ENCODE measurements around the gene TSPAN31. TPM values are rescaled to one million over a fixed set of nuclear protein-coding genes. Genes with fewer than 3 reads are reported as not detected.

TSPAN31 gene
- total and polyA plus RNA-seq, 2 of the 8 experiments (the other 6 are each of a cell fraction or from before 2014, with no cell fraction given): 15.8 to 31.4 TPM

GRCh38 chr12:57739914-57740538 lies 4.8 kb upstream of the TSPAN31 start:
- Histone ChIP-seq H3K23ac (ENCODE audit: insufficient read length) (no peak overlapping the region), H2AK5ac (ENCODE audit: low read depth, low read length) (no peak overlapping the region), H3K4me3 (ENCODE audit: extremely low read depth in 1 of 4, insufficient read depth in 2 of 4, low read depth in 3 of 4, low read length in 4 of 4) (no peak overlapping the region), H3K27me3 (replicated peaks in 1 of 4; ENCODE audit: control insufficient read depth in 3 of 4, extremely low read depth in 1 of 4, insufficient read depth in 3 of 4, low read length in 3 of 4) (peaks cover 39 to 68% (median 62%) of the 10 kb centered on the region in 4 experiments), H3K36me3 (ENCODE audit: control insufficient read depth in 2 of 4, insufficient read depth in 4 of 4, low read length in 3 of 4) (peaks cover 0 to 6% (median 0%) of the 10 kb centered on the region in 4 experiments; a peak in 1 of 8 replicates), H2BK120ac (replicated peaks; ENCODE audit: low read depth, low read length) (no peak overlapping the region), H2BK5ac (ENCODE audit: low read depth, low read length) (no peak overlapping the region), H4K91ac (replicated peaks; ENCODE audit: insufficient read length, low read length) (no peak overlapping the region), H3K9ac (replicated peaks in 1 of 4; ENCODE audit: extremely low read depth in 1 of 4, low read depth in 3 of 4, low read length in 3 of 4) (no peak overlapping the region), H3K18ac (ENCODE audit: extremely low read depth, low read length) (no peak overlapping the region), H2BK15ac (ENCODE audit: low read length) (no peak overlapping the region), H3K4ac (replicated peaks; ENCODE audit: insufficient read length, low read depth, low read length) (no peak overlapping the region), H3K23me2 (ENCODE audit: low read depth, low read length) (peaks cover 2% of the 10 kb centered on the region; the same call in 1 of the 2 replicates), H4K5ac (ENCODE audit: insufficient read length, low read depth, low read length) (no peak overlapping the region), H2BK12ac (ENCODE audit: low read depth, low read length) (no peak overlapping the region; the same call in 1 of the 2 replicates), H3K9me3 (ENCODE audit: insufficient read depth in 2 of 2, low read depth in 1 of 2, low read length in 1 of 2) (no peaks in the 10 kb centered on the region; a peak in 1 of 4 replicates), H2BK20ac (ENCODE audit: low read length) (no peak overlapping the region), H3K79me2 (ENCODE audit: control insufficient read depth in 1 of 2, insufficient read depth in 2 of 2, low read length in 2 of 2) (no peaks in the 10 kb centered on the region), H3K56ac (replicated peaks; ENCODE audit: insufficient read length, low read depth, low read length) (no peak overlapping the region), H3K14ac (ENCODE audit: insufficient read length) (no peak overlapping the region), H3K4me1 (replicated peaks in 1 of 4; ENCODE audit: control insufficient read depth in 3 of 4, insufficient read depth in 4 of 4, low read length in 3 of 4) (peaks cover 6 to 28% (median 12%) of the 10 kb centered on the region in 4 experiments; a peak in 6 of 7 replicates), H3K27ac (ENCODE audit: low read depth, low read length) (no peak overlapping the region), H3K79me1 (ENCODE audit: low read depth, low read length) (no peaks in the 10 kb centered on the region), H4K20me1 (replicated peaks in 1 of 2; ENCODE audit: control insufficient read depth in 1 of 2, insufficient read depth in 2 of 2, low read length in 2 of 2) (peaks cover 0 to 11% of the 10 kb centered on the region in 2 experiments), H2AFZ (ENCODE audit: low read length) (no peak overlapping the region), H4K8ac (ENCODE audit: extremely low read depth, insufficient read depth, low read length) (no peak overlapping the region; the same call in 1 of the 2 replicates), H3K4me2 (ENCODE audit: insufficient read depth in 1 of 2, low read depth in 2 of 2, low read length in 2 of 2) (peak overlapping the region in 1 of 2 experiments; percentile 93; a peak in 2 of 4 replicates)
- POLR2A ChIA-PET (ENCODE audit: partially characterized antibody): interaction anchor here (0.9 to 3.9 kb wide), 4 partner anchors 10 to 25 kb away, joined by 3 to 25 read pairs (median 4); partner anchors contain the start of gene CDK4
- CTCF ChIA-PET (ENCODE audit: partially characterized antibody): interaction anchor here (0.6 to 11.2 kb wide), 6 partner anchors 17 to 265 kb away, joined by 3 to 149 read pairs (median 6); partner anchors contain the start of gene B4GALNT1
- FAIRE-seq (no peak), DNase-seq (ENCODE audit: low read depth in 1 of 2, low spot score in 2 of 2) (no peak)
- WGBS, 2 experiments (ENCODE audit: extremely low coverage in 1 of 2, insufficient coverage in 1 of 2, insufficient read length in 1 of 2, insufficient replicate concordance in 2 of 2, low coverage in 1 of 2, low lambda C conversion rate in 2 of 2, missing lambda C conversion rate in 1 of 2): 49% methylated on average over 10 of the region's 10 CpGs; no CpG with 5 or more reads in 1 of the 2 experiments
- no peak for TF ChIP-seq TAF1 (IDR thresholded peaks at IDR 0.05; ENCODE audit: low read depth, low read length)
- no peak for TF ChIP-seq CTCF (IDR thresholded peaks at IDR 0.05; ENCODE audit: control extremely low read depth in 1 of 3, insufficient read depth in 1 of 3, low read depth in 1 of 3, low read length in 3 of 3)
- TF ChIP-seq TBP (IDR thresholded peaks at IDR 0.05; ENCODE audit: low read depth, low read length): no peak
- no peak for TF ChIP-seq RAD21 (IDR thresholded peaks at IDR 0.05 in 1 of 2, conservative IDR thresholded peaks at IDR 0.05 in 1 of 2; ENCODE audit: low read depth in 2 of 2, low read length in 2 of 2)
- TF ChIP-seq ASH2L (IDR thresholded peaks at IDR 0.05; ENCODE audit: low read length): no peak
- TF ChIP-seq HDAC2 (IDR thresholded peaks at IDR 0.05; ENCODE audit: borderline replicate concordance in 1 of 2, low read depth in 2 of 2, low read length in 2 of 2): no peak
- no peak for TF ChIP-seq KDM4A (IDR thresholded peaks at IDR 0.05; ENCODE audit: low read depth, low read length, severe bottlenecking)
- no peak for TF ChIP-seq E2F6 (IDR thresholded peaks at IDR 0.05)

Measured in H1 (cell line).